GM10248 (cell line): ENCODE data around the gene AZU1.
"Not testable (repeated sequence)": the region's sequence is repeated elsewhere in the genome, so short reads cannot be mapped to it uniquely, and the experiment has no call there.

ENCODE experiments used
- CTCF ChIA-PET: fragments of 300-600 bp; sonication (Branson Sonifier 250); formaldehyde crosslinking; extraction: SDS; loops from one replicate; lab custom pipeline; 2021; ENCODE audit warnings: antibody characterized with exemption; lab: Yijun Ruan, JAX
- POLR2A ChIA-PET: fragments of 350-650 bp; sonication (Branson Sonifier 250); formaldehyde crosslinking; extraction: SDS; loops from one replicate; lab custom pipeline; 2020; ENCODE audit warnings: antibody characterized with exemption; lab: Yijun Ruan, JAX
- DNase-seq: peaks from one replicate; pipeline ENCODE4 v3.0.0; 2012; ENCODE audit errors: extremely low spot score
- CTCF ChIP-seq: IDR thresholded peaks from 2 replicates; pipeline ENCODE4 v1.5.1; 2012; ENCODE audit warnings: mild to moderate bottlenecking, low read depth; ENCODE audit errors: extremely low read depth, missing control alignments, control extremely low read depth

AZU1 gene

GRCh38 chr19:850221-850978, 22.8 kb downstream of the AZU1 start:
- POLR2A ChIA-PET: no interaction called here
- TF ChIP-seq CTCF: no peak
- CTCF ChIA-PET: interaction anchor here (1.3 to 1.6 kb wide), 2 partner anchors 8 to 13 kb away, joined by 3 to 4 read pairs; no protein-coding TSS in a partner anchor
- DNase-seq: no peak

GRCh38 chr19:850979-851335, 23.3 kb downstream of the AZU1 start:
- DNase-seq: no peak
- TF ChIP-seq CTCF: no peak
- CTCF ChIA-PET: interaction anchor here (1.3 kb wide), 1 partner anchor 13 kb away, joined by 3 read pairs; no protein-coding TSS in a partner anchor
- POLR2A ChIA-PET: no interaction called here

GRCh38 chr19:852136-853013, 24.7 kb downstream of the AZU1 start, which contains the start of gene ELANE:
Gene ELANE, plus strand, starts transcription at chr19:852303. Its CDS starts 26 bp downstream, at chr19:852329.
- ChIA-PET POLR2A (no interaction called here), CTCF (no interaction called here)
- no peak for DNase-seq
- no peak for TF ChIP-seq CTCF

- POLR2A ChIA-PET: no interaction called here
- TF ChIP-seq CTCF: no peak
- DNase-seq: no peak
- CTCF ChIA-PET: no interaction called here
Measured at GRCh38 chr19:853014-853585, 25.5 kb downstream of the AZU1 start.

- POLR2A ChIA-PET, CTCF ChIA-PET, DNase-seq: not testable (repeated sequence)
Measured at GRCh38 chr19:853614-854220, 26.1 kb downstream of the AZU1 start.

GRCh38 chr19:854549-854948, 26.9 kb downstream of the AZU1 start:
- TF ChIP-seq CTCF: no peak
- no peak for DNase-seq
- POLR2A ChIA-PET: no interaction called here
- CTCF ChIA-PET: interaction anchor here (1.5 kb wide), 1 partner anchor 149 kb away, joined by 3 read pairs; no protein-coding TSS in a partner anchor
